ENCODE data around the gene MIEF2.
A peak's percentile ranks its signal among the peaks of the same experiment; 100 is the strongest.
"Not testable (repeated sequence)": the region's sequence is repeated elsewhere in the genome, so short reads cannot be mapped to it uniquely, and the experiment has no call there.

Gene MIEF2

GRCh38 chr17:18260332-18261145 is at the start of gene MIEF2:
MIEF2 (plus strand) TSS chr17:18260662; CDS start chr17:18262721, 2,059 bp downstream.
- H3K4me3 Mint-ChIP-seq: peak within 1 kb of the TSS; percentile 76
- H3K36me3 Mint-ChIP-seq (ENCODE audit: low read depth): peaks cover 14% of the 10 kb centered on the region
- peak within 1 kb of the TSS; percentile 74 for H3K27ac Mint-ChIP-seq
- H3K27me3 Mint-ChIP-seq (ENCODE audit: low read depth): no peaks in the 10 kb centered on the region
- peaks cover 30% of the 10 kb centered on the region for H3K4me1 Mint-ChIP-seq (ENCODE audit: low read depth)
- H3K9me3 Mint-ChIP-seq: no peaks in the 10 kb centered on the region

DNA sequence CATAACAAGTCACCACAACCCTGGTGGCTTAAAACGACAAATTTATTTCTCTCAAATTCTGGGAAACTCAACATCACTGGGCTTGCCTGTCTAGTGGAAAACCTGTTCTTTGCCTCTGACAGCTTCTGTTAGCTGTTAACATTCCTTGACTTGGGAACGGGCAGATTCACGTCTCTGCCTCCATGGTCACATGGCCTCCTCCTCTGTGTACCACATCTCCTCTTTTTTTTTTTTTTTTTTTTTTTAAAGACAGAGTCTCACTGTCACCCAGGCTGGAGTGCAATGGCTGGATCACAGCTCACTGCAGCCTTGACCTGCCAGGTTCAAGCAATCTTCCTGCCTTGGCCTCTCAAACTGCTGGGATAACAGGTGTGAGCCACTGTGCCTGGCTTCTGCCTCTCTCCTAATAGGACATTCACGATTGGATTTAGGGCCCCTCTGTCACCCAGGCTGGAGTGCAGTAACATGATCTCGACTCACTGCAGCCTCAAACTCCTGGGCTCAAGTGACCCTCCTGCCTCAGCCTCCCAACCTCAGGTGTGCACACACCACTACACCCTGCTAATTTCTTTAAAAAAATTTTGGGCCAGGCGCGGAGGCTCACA is 46.7 kb upstream of the MIEF2 start:
- Mint-ChIP-seq H3K27ac (no peak overlapping the region), H3K9me3 (no peaks in the 10 kb centered on the region), H3K36me3 (ENCODE audit: low read depth) (peaks cover 15% of the 10 kb centered on the region), H3K4me3 (no peak overlapping the region), H3K27me3 (ENCODE audit: low read depth) (no peaks in the 10 kb centered on the region), H3K4me1 (ENCODE audit: low read depth) (no peaks in the 10 kb centered on the region)

DNA sequence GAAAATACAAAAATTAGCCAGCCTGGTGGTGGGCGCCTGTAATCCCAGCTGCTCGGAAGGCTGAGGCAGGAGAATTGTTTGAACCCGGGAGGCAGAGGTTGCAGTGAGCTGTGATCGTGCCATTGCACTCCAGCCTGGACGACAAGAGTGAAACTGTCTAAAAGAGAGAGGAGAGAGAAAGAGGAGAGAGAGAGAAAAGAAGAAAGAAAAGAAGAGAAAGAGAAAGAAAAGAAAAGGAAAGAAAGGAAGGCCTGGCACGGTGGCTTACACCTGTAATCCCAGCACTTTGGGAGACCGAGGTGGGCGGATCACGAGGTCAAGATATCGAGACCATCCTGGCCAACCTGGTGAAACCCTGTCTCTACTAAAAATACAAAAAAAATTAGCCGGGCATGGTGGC is 43.6 kb upstream of the MIEF2 start:
- not testable (repeated sequence) for H3K36me3 Mint-ChIP-seq (ENCODE audit: low read depth); H3K9me3 Mint-ChIP-seq; H3K4me1 Mint-ChIP-seq (ENCODE audit: low read depth); H3K27me3 Mint-ChIP-seq (ENCODE audit: low read depth); H3K4me3 Mint-ChIP-seq; H3K27ac Mint-ChIP-seq

- H3K27me3 Mint-ChIP-seq (ENCODE audit: low read depth): no peaks in the 10 kb centered on the region
- no peaks in the 10 kb centered on the region for H3K9me3 Mint-ChIP-seq
- H3K4me1 Mint-ChIP-seq (ENCODE audit: low read depth): no peaks in the 10 kb centered on the region
- no peak overlapping the region for H3K4me3 Mint-ChIP-seq
- H3K36me3 Mint-ChIP-seq (ENCODE audit: low read depth): no peaks in the 10 kb centered on the region
- H3K27ac Mint-ChIP-seq: no peak overlapping the region
Measured at GRCh38 chr17:18217412-18218015, 42.9 kb upstream of the MIEF2 start.

DNA sequence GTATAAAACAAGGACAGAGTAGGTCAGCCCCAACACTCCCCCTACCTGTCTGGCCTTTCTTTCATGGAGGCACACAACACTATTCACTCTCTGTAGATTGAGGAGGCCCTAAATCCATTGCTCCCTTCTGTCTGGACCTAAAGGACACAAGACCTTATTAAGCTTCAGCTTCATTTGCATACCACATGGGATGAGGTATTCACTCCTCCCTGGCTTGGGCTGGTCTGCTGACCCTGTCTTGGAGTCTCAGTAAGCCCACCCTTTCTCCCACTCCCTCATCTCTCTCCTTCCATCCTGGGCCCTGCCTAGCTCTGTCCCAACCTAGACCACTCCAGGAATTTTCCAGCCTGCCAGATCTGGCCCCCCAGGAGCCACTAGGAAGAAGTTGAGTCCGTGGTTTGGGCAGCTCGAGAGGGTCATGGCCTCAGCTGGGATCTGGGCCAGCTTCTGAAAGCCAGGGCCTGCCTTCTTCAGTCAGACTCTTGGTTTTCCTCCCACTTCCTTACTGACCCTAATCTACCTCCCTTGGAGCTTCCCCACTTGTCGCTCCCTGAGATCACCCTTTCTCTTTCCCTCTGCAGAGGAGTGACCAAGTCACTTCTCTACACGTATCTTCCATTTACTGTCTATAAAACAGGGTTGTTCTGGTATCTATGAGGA is 41.6 kb upstream of the MIEF2 start:
- Mint-ChIP-seq H3K27ac (no peak overlapping the region), H3K4me3 (no peak overlapping the region), H3K4me1 (ENCODE audit: low read depth) (no peaks in the 10 kb centered on the region), H3K27me3 (ENCODE audit: low read depth) (no peaks in the 10 kb centered on the region), H3K36me3 (ENCODE audit: low read depth) (no peaks in the 10 kb centered on the region), H3K9me3 (no peaks in the 10 kb centered on the region)

DNA sequence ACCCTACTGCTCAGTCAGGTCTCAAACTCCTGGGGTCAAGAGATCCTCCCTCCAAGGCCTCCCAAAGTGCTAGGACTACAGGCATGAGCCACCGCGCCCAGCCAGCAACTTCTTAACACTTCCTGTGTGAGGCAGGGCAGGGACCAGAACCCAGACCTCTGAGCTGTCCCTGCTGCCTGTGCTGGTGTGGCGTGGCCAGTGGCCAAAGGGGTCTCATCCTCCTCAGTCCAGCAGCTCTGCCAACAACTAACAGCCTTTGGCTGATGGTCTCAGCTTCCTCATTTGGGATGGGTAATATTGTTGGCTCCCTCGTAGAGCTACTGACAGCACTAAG is 36.4 kb upstream of the MIEF2 start:
- Mint-ChIP-seq H3K36me3 (ENCODE audit: low read depth) (no peaks in the 10 kb centered on the region), H3K9me3 (no peaks in the 10 kb centered on the region), H3K4me1 (ENCODE audit: low read depth) (peaks cover 20% of the 10 kb centered on the region), H3K4me3 (no peak overlapping the region), H3K27me3 (ENCODE audit: low read depth) (no peaks in the 10 kb centered on the region), H3K27ac (no peak overlapping the region)

DNA sequence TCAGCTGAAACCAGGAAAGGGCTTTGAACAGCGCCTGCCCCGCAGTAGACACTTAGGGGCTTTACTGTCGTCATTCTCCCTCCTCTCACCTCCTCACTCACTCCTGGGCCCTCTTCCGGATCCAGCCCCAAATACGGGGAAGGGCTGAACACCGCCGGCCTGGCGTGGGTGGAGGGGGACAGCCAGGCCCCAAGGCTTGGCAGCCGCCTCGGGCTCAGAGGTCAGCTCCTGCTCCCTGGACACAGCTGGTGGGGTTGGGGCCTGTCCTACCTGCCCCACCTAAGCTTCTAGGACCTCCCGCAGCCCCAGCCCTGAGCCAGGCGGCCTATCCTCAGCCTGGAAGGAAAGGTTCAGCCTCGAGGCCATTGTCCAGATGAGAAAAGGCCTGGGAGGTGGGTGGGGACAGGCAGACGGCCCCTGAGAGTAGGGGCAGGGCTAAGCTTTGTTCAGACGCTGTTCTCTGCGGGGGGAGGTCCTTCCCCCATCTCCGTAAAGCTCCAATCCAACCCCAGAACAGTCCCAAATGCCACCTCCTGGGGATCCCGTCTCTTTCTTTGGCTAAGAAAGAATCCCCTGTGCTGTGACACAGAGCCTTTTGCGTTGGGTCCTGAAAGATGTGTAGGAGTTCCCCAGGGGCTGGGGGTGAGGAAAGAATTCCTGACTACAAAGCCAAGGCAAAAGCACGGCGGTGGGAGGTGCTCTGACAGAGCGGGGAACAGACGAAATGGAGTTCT is 35.9 kb upstream of the MIEF2 start:
- H3K9me3 Mint-ChIP-seq: no peaks in the 10 kb centered on the region
- no peaks in the 10 kb centered on the region for H3K27me3 Mint-ChIP-seq (ENCODE audit: low read depth)

DNA sequence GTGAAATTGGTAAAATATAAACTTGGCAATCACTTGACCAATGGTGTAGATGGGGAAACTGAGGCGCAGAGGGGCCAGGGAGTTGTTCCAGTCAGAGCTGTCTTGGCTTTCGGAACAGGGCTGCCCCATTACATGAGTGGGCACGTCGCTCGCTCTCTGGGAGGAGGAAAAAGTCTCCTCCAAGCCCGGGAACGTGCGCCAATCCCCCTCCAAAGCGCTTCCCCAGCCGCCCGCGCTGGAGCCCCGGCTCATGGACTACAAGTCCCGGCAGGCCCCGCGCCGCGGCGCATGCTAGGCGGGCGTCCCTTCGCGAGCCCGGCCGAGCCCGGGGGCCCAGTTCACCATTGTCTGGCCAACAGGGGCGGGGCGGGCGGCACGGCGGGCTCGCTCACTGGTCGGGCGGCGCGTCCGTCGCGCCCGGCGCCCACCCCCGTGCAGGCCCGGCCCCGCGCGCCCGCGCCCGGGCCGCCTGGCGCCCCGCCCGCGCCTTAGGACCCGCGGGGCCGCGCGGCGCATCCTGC is 35.3 kb upstream of the MIEF2 start, which contains the start of gene LLGL1:
TSS of gene LLGL1 (plus strand) at position 515 of the 521 bp plus-strand sequence. CDS start 48 bp downstream, outside the sequence.
- Mint-ChIP-seq H3K27ac (peak within 1 kb of the TSS; percentile 93), H3K4me3 (peak within 1 kb of the TSS; percentile 98), H3K9me3 (no peaks in the 10 kb centered on the region), H3K36me3 (ENCODE audit: low read depth) (no peaks in the 10 kb centered on the region), H3K4me1 (ENCODE audit: low read depth) (peaks cover 20% of the 10 kb centered on the region), H3K27me3 (ENCODE audit: low read depth) (no peaks in the 10 kb centered on the region)

More for the DNA sequence above, 35.9 kb upstream of the MIEF2 start:
- peaks cover 20% of the 10 kb centered on the region for H3K4me1 Mint-ChIP-seq (ENCODE audit: low read depth)
- H3K4me3 Mint-ChIP-seq: peak overlapping the region; percentile 69
- no peak overlapping the region for H3K27ac Mint-ChIP-seq
- H3K36me3 Mint-ChIP-seq (ENCODE audit: low read depth): no peaks in the 10 kb centered on the region

GRCh38 chr17:18225642-18226283 is 34.7 kb upstream of the MIEF2 start:
- no peaks in the 10 kb centered on the region for H3K9me3 Mint-ChIP-seq
- H3K4me1 Mint-ChIP-seq (ENCODE audit: low read depth): peaks cover 20% of the 10 kb centered on the region
- no peaks in the 10 kb centered on the region for H3K36me3 Mint-ChIP-seq (ENCODE audit: low read depth)
- H3K27me3 Mint-ChIP-seq (ENCODE audit: low read depth): no peaks in the 10 kb centered on the region
- H3K27ac Mint-ChIP-seq: peak overlapping the region; percentile 93
- H3K4me3 Mint-ChIP-seq: peak overlapping the region; percentile 98

GRCh38 chr17:18226284-18226945 is 34.0 kb upstream of the MIEF2 start:
- H3K27ac Mint-ChIP-seq: peak overlapping the region; percentile 93
- H3K36me3 Mint-ChIP-seq (ENCODE audit: low read depth): no peaks in the 10 kb centered on the region
- no peaks in the 10 kb centered on the region for H3K9me3 Mint-ChIP-seq

DNA sequence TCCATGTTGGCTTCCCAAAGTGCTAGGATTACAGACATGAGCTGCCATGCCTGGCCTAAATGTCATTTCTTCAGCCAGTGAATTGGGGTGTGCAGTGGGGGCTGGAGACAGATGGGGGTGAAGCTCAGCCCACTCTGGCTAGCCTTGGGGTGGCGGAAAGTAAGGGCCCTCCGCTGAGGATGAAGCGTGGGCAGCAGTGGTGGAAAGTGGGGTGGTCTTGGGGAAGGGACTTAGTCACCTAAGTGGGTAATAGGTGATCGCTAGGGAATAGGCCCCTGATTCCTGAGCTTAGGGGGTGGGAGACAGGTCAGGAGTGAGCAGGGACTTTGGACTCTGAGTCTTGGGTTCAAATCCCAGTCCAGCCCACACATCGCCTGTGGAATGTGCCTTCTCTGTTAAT is 32.8 kb upstream of the MIEF2 start:
- Mint-ChIP-seq H3K4me3 (no peak overlapping the region), H3K36me3 (ENCODE audit: low read depth) (no peaks in the 10 kb centered on the region), H3K27me3 (ENCODE audit: low read depth) (no peaks in the 10 kb centered on the region), H3K4me1 (ENCODE audit: low read depth) (peaks cover 20% of the 10 kb centered on the region), H3K9me3 (no peaks in the 10 kb centered on the region), H3K27ac (peak overlapping the region; percentile 2)

More at GRCh38 chr17:18226284-18226945, 34.0 kb upstream of the MIEF2 start:
- Mint-ChIP-seq H3K4me3 (peak overlapping the region; percentile 98), H3K27me3 (ENCODE audit: low read depth) (no peaks in the 10 kb centered on the region), H3K4me1 (ENCODE audit: low read depth) (peaks cover 20% of the 10 kb centered on the region)

DNA sequence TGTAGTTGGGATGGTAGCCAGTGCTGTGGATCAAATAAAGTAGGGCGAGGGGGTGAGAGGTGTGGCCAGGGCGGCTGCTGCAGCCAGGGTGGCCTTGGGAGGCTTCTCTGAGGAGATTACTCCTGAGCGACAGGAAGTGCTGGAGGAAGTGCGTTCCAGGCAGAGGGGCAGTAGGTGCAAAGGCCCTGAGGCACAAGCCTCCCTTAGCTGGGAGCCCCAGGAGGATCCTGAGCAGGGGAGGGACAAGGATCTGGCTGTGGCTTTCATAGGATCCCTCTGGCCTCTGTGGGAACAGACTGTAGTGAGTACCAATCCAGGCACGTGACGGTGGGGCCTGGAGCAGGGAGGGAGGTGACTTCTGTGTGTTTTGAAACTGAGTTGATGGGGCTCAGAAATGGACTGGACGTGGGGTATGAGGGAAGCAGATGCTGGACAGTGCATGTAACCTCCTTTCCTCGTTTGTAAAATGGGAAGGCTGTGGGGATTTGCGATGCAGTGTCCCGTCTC is 32.2 kb upstream of the MIEF2 start:
- Mint-ChIP-seq H3K36me3 (ENCODE audit: low read depth) (no peaks in the 10 kb centered on the region), H3K4me1 (ENCODE audit: low read depth) (peaks cover 20% of the 10 kb centered on the region), H3K9me3 (no peaks in the 10 kb centered on the region), H3K27ac (no peak overlapping the region), H3K4me3 (no peak overlapping the region), H3K27me3 (ENCODE audit: low read depth) (no peaks in the 10 kb centered on the region)

DNA sequence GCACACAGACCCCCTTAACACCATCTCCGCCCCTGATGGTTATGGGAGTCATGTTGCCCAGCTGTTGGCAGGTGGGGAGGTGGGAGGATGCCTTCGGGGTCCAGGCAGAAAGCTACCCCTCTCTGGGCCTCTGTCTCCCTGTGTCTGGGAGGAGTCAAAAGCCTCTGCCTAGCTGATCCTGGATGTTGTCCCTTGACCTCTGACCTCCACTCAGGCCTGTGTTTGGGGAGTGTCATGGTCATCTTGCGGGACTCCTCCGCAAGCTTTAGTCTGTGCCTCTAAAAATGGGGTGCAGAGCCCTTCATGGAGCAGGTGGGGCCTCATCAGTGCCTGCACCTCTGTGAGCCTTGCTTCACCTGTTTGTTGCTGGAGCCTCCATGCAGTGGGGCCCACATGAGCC is 31.2 kb upstream of the MIEF2 start:
- H3K9me3 Mint-ChIP-seq: no peaks in the 10 kb centered on the region
- no peak overlapping the region for H3K27ac Mint-ChIP-seq
- H3K27me3 Mint-ChIP-seq (ENCODE audit: low read depth): no peaks in the 10 kb centered on the region
- H3K4me3 Mint-ChIP-seq: no peak overlapping the region
- H3K36me3 Mint-ChIP-seq (ENCODE audit: low read depth): no peaks in the 10 kb centered on the region
- H3K4me1 Mint-ChIP-seq (ENCODE audit: low read depth): peaks cover 20% of the 10 kb centered on the region
